Measurements from ENCODE around the gene RASA3.
"Not testable (repeated sequence)": the region's sequence is repeated elsewhere in the genome, so short reads cannot be mapped to it uniquely, and the experiment has no call there.

Gene RASA3

DNA sequence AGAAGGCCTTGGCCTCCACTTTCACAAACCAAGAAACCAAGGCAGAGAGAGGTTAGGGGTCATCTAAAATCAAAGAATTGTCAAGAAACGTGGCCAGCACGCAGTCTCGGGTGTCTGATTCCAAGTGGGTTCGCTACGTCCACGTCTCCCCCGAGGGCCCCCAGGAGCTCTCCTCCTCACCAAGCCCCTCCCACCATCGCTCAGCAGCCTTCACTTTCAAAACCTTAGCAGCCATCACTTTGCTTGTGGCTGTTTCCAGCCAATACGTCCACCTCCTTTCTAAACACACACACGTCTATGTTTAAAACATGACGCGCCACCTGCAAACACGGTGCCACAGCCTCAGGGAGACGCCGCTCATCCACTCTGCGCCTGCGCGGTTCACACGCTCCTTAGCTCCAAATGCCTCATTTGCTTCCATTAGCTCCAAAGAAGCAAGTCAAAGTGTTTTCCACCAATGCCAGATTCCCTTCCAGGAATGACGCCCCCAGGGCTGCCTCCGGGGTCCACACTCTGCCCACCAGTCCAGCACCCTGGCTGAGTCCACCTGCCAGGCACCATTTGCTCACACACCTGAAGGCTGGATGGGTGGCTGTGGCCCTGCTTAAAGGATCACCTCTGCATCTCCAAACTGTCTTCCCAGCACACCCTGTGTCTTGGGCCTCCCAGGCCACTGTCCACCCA lies 5.5 kb downstream of the RASA3 start:
- DNase-seq (ENCODE audit: low read depth), result no peak

DNA sequence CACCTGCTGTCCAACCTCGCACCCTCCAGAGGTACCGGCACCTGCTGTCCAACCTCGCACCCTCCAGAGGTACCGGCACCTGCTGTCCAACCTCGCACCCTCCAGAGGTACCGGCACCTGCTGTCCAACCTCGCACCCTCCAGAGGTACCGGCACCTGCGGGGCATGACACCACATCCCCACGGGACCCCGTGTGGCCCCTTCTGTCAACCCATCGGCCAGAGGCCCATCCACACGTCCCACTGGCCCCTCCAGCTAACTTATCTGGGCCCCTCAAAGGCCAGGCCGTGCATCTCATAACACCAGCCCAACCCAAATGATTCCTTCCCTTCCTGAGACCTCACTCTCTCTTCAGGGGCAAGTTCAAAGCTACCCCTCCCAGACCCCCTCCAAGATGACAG lies 6.3 kb downstream of the RASA3 start:
- DNase-seq (ENCODE audit: low read depth), result not testable (repeated sequence)

GRCh38 chr13:114125589-114125988 lies 6.8 kb downstream of the RASA3 start:
- DNase-seq (ENCODE audit: low read depth), result no peak

DNA sequence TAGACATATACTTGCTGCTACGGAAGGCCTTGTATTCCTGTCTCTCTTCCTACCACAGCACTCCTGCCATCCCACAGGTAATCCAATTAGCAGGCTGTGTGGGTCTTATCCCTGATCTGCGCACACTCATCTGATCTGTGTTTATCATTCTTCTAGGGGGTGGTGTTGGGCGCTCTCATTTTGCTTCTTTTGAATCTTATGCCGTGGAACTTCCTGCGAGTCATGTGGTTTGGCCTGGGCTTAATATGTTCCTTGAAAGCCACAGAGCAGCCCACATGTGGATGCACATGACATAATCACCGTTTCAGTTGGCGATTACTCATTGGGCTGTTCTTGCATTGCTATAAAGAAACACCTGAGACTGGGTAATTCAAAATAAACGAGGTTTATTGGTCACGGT lies 7.5 kb downstream of the RASA3 start:
- DNase-seq (ENCODE audit: low read depth), result peak; percentile 76

DNA sequence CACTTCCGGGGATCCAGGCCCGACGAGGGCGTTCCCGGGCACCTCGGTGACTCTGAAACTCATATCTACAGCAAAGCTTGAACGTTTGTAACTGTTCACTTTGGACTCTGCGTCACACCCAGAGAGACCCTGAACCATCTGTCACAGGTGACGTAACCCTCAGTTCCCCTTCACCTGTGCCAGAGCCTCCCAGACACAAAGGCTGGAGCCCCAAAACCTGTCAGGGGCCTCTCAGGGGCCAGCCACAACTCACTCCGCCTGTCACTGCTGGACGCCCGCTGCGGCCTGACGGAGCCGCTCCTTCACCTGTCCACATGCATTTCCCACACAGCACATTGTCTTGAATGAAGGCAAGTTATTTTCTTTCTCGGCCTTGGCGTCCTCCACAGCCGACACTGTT lies 8.0 kb downstream of the RASA3 start:
- DNase-seq (ENCODE audit: low read depth), result no peak

GRCh38 chr13:114123876-114124275 lies 8.5 kb downstream of the RASA3 start:
- no peak for DNase-seq (ENCODE audit: low read depth)

DNA sequence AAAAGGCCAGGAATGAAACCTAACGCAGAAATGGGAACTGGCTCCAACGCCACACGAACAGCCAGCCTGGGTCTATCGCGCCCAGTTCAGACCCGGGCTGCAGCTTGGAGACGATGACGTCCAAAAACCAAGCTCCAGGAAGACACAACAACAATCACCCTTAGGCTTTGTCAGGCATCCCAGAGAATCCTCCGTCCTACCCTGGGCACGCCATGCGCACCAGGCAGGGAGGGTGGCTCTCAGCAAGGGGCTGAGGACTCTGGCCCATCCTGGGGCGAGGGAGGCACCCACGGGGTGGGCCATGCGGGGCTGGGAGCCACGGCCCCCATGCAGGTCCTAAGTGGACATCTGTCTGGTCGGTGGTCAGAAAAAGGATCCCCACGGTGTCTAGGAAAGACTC lies 9.0 kb downstream of the RASA3 start:
- no peak for DNase-seq (ENCODE audit: low read depth)

GRCh38 chr13:114122591-114123211 lies 9.7 kb downstream of the RASA3 start:
- no peak for DNase-seq (ENCODE audit: low read depth)

DNA sequence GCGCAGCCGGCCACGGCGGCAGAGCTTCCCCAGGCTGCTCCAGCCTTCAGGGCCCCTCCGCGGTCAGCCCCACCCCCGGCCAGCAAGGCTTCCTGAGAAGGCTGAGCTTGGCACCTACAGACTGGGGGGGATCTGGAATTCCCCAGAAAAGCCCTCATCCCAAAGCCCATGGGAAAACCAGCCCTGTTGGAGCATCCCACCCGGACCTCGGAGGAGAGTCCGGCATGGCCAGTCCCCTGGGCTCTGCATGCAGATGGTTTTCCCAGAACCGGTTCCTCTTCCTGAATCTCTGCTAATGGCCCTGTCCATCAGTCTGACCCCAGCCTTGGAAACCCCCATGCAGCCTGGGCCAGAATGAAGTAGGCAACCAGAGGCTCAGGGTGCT lies 10.3 kb downstream of the RASA3 start:
- DNase-seq (ENCODE audit: low read depth), result peak; percentile 24

DNA sequence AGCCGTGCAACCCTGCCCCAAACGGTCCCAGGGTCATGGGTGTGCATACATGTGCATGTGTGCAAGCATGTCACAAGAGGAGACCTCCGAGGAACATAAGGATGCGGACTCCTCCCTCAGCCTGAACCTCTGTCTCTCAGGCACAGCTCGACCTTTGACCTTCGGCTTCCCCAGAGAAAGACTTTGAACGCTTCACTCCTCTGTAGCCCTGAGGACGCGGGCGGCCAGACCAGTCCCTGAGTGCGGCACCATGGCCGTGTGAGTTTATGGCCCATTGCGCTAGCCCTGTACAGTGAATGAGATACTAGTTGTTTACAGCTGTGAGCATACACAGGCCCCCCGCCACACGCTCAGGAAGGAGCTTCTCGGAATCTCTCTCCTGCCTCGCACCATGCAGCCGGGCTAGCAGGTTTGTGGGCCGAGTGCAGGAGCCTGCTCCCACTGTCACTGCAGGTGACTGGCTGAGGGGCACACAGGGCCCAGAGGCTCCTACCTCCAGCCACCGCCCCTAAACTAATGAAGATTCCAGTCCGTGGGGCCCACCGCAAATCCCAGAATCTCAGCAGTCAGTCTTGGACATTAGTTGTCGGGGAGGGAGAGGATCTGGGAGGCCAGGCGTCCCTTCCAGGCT lies 10.8 kb downstream of the RASA3 start:
- DNase-seq (ENCODE audit: low read depth), result peak; percentile 27

DNA sequence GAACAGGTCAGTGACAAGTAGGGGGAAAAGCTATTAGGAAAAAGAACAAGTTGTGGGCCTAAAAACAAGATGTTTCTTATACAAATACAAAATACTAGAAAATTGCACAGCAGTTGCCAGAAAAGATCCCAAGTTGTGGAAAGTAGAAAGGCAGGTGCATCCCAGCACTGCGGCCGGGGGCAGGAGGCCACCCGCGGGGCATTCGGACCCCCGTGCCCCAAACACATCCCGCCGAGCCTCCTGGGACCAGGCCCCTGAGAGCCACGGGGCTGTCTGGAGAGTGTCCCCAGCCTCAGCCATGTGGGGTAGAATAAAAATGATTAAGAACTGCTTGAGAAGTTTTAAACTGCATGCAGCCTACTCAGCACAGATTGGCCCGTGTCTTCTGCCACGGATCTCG lies 11.4 kb downstream of the RASA3 start:
- no peak for DNase-seq (ENCODE audit: low read depth)

- no peak for DNase-seq (ENCODE audit: low read depth)
Observed at GRCh38 chr13:114120591-114121011, 11.8 kb downstream of the RASA3 start.

DNA sequence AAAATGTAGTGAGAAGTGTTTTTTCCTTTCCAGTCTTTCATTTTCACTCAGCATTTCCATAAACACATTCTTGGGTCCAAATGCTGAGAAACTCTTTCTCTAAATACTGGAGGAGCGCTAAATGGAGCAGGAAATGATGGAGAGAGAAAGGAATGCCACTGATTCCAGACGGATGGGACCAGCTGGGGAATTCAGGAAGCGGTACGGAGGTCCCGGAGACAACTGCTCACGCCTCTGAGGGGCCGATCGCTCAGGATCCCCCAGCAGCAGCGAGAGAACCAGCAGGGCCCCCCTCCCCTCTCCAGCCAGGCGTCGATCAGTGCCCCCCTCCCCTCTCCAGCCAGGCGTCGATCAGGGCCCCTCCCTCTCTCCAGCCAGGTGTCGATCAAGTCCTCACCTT lies 13.2 kb downstream of the RASA3 start:
- DNase-seq (ENCODE audit: low read depth), result peak; percentile 92

DNA sequence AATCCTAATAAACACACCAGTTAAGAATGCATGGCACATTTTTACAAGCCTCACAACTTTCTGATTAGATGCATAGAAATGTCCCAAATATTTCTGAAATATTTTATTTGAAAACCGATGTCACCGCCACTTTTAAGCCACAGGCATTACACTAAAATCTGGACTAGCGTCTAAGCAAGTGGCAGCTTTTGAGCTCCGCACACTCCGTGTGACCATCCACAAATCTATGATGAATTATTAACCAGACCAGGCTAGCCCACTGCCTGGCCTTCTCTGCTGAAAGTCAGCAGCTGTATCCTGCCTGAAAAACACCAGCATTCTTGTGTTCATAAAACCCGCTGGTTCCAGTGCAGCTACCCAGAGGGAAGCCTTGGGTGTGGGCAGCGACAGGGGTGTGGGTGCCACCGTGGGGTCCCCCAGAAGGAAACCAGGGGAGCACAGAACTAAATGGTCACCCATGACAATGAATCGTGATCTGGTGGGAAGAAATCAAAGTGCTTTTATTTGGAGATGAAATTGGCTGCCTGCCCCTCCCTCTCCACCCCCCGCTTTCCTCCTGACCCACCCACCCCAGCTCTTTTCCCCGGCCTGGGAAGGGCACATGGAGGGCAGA lies 13.8 kb downstream of the RASA3 start:
- peak; percentile 72 for DNase-seq (ENCODE audit: low read depth)

- DNase-seq (ENCODE audit: low read depth), result no peak
Observed at GRCh38 chr13:114118086-114118485, 14.3 kb downstream of the RASA3 start.

DNA sequence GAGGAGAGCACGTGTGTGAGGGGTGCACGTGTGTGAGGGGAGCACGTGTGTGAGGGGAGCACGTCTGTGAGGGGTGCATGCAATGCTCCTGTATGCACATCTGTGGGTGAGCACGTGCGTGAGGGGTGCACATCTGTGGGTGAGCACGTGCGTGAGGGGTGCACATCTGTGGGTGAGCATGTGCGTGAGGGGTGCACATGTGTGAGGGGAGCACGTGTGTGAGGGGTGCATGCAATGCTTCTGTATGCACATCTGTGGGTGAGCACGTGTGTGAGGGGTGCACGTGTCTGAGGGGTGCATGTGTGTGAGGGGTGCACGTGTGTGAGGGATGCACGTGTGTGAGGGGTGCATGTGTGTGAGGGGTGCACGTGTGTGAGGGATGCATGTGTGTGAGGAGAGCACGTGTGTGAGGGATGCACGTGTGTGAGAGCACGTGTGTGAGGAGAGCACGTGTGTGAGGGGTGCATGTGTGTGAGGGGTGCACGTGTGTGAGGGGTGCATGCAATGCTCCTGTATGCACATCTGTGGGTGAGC lies 15.0 kb downstream of the RASA3 start:
- not testable (repeated sequence) for DNase-seq (ENCODE audit: low read depth)

DNA sequence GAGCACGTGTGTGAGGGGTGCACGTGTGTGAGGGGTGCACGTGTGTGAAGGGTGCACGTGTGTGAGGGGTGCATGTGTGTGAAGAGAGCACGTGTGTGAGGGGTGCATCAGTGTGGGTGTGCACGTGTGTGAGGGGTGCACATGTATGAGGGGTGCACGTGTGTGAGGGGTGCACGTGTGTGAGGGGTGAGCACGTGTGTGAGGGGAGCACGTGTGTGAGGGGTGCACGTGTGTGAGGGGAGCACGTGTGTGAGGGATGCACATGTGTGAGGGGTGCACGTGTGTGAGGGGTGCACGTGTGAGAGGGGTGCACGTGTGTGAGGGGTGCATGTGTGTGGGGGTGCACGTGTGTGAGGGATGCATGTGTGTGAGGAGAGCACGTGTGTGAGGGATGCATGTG lies 15.7 kb downstream of the RASA3 start:
- DNase-seq (ENCODE audit: low read depth), result no peak

DNA sequence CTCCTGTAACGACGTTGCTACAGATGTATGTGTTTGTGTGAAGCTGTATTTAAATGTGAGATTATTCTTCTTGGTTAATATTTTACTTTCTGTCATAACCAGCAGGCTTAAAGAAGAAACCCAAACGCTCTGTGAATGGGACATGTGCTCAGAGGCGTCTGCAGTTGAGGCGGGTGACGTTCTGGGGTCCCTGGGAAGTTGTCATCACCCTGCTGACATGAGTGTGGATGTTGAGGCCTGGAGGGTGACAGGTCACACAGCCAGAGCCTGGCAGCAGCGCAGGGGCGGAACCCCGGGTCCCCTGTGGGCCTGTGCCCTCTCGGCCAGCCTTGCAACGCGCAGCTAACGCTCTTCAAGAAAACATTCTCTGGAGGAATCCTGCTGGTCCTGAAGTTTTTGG lies 16.6 kb downstream of the RASA3 start:
- DNase-seq (ENCODE audit: low read depth), result no peak

DNA sequence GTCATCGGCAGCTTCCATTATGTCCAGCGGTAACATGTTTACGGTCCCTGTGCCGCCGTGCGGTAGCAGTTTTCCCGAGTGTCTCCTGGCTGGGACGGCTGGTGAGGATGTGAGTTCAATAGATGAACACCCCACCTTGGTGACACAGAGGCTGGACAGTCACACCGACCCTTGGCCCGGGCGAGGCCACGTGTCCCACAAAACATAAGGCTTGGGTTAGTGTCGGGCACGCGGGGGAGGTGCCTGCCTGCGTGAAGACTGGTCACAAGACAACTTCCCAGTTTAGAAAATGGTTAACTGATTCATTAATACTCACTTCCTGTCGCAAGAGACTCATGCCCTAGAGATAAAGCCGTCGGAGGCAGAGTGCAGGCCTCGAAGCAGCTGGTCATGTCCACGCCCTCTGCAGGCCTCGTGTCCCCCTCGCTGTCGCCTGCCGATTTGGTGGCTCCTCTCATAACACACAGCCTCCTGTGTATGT lies 17.2 kb downstream of the RASA3 start:
- peak; percentile 76 for DNase-seq (ENCODE audit: low read depth)

DNA sequence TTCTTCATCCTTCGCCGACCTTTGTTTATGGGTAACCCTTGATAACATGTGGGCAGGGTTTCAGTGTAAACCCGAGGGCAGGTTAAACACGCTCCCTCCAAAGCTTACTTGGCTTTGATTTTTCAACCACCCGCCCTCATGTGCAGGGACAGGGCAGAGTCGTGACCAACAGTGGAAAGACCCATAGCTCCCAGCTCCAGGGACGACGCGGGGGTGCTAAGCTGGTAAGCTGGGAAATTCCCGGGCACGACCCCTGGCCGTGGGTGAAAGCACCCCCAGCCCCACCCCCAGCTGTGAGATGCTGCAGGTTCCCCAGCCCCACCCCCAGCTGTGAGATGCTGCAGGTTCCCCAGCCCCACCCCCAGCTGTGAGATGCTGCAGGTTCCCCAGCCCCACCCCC lies 17.8 kb downstream of the RASA3 start:
- not testable (repeated sequence) for DNase-seq (ENCODE audit: low read depth)

DNA sequence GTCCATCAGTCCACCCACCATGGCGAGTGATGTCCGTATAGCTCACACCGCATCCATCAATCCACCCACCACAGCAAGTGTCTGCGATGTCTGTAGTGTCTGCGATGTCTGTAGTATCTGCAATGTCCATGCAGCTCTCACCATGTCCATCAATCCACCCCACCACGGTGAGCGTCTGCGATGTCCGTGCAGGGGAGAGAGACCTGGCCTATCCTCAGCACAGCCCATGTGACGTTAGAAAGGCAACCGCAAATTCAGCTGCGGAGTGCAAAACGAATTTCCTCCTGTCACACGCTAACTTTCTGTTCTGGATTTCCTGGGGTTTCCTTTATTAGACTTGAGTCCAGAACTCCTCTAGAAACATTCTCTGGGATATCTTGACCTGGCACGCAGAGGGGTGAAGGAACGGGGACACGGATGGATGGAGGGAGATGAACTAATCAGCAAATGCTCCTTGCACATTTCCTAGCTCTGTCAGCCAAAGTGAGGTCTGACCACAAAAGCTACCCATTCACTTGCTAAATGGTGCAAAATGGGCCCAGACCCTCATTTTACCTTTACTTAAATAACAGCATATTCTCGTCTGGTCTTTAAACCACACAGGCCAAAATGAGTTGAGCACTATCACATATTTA lies 18.3 kb downstream of the RASA3 start:
- DNase-seq (ENCODE audit: low read depth), result no peak

DNA sequence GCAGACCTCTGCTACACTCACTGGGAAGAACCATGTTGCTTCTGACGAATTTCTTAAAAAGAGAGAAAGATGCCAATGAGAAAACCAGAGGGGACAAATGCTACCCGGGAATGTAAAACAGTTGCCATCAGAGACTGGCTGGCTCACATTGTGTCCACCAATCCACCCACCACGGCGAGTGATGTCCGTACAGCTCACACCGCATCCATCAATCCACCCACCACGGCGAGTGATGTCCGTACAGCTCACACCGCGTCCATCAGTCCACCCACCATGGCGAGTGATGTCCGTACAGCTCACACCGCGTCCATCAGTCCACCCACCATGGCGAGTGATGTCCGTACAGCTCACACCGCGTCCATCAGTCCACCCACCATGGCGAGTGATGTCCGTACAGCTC lies 19.0 kb downstream of the RASA3 start:
- DNase-seq (ENCODE audit: low read depth), result not testable (repeated sequence)
